Activated CD8-positive, alpha-beta memory T cell treated with anti-CD3 and anti-CD28 coated beads for 36 hours (primary cell): ENCODE measurements around the gene SIRPD. TPM values are rescaled to one million over a fixed set of nuclear protein-coding genes. Genes with fewer than 3 reads are reported as not detected.
"Not testable (repeated sequence)": the region's sequence is repeated elsewhere in the genome, so short reads cannot be mapped to it uniquely, and the experiment has no call there.

Source experiments
- CTCF ChIA-PET: fragments of 350-600 bp; sonication (Branson Sonifier 250); formaldehyde crosslinking; loops from one replicate; lab custom pipeline; 2021; ENCODE audit warnings: antibody characterized with exemption; lab: Charles Lee
- POLR2A ChIA-PET: fragments of 350-600 bp; sonication (Branson Sonifier 250); formaldehyde crosslinking; loops from one replicate; lab custom pipeline; 2021; ENCODE audit warnings: antibody characterized with exemption; lab: Charles Lee
- total RNA-seq, 2 experiments: library from RNA; stranded (reverse); gene quantifications; one replicate each; pipeline ENCODE4 v1.2.3, GENCODE V29; 2021

Gene SIRPD
- total RNA-seq, 2 experiments from 2014 or later, result not detected

GRCh38 chr20:1503564-1504227 is 53.8 kb downstream of the SIRPD start:
- CTCF ChIA-PET, result interaction anchor here (0.6 to 1.5 kb wide), 14 partner anchors 17 to 274 kb away, joined by 3 to 10 read pairs (median 3); partner anchors contain the start of gene NSFL1C
- POLR2A ChIA-PET, result no interaction called here

DNA sequence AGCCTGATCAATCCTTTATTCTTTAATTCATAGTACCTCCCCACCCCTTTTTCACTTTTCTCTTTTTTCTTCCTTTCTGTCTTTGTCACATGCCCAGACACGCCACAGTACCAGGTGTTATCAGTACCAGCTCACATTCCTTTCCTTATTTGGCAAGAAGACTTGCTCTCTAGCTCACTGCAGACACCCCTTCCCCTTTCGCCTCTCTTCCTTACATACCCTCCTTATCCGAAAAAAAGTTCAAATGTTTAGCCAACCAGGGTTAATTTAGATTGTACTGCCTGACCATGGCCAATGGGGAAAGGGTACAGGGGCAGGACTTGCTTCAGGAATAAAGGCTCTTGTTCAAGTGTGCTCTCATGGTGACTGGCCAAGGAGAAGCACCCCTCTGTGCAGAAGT is 57.0 kb downstream of the SIRPD start:
- ChIA-PET POLR2A (no interaction called here), CTCF (no interaction called here)

DNA sequence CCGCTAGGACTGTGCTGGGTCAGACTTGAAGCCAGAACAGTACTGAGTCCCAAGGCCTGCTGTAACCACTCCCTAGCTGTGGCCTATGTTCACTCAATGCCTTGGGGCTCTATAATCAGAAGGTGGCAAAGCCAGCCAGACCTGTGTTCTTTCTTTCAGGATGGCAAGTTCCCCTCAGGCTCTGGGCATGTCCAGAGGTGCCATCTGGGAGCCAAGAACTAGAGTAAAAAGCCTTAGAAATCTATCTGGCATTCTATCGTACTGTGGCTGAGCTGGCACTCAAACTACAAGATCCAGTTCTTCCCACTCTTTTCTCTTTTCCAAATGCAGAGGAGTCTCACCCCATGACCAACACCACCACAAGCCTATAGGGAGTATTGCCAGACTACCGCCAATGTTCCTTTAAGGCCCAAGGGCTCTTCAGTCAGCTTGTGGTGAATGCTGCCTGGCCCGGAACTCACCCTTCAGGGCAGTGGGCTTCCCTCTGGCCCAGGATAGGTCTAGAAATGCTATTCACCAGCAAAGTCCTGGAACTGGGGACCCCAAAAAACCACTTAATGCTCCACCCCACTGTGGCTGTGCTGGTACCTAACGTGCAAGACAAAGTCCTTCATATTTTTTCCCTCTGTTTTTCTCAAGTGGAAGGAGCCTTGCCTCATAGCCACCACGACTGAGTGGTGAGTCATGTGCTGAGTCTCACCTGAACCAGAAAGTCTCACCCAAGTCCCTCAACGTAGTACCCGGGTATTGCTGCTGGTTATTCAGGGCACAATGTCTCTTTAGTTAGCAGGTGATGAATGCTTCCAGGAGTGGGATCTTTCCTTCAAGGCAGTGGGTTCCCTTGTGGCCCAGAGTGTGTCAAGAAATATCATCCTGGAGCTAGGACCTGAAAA is 57.7 kb downstream of the SIRPD start:
- ChIA-PET POLR2A (no interaction called here), CTCF (no interaction called here)

GRCh38 chr20:1497371-1497770 is 60.1 kb downstream of the SIRPD start:
- CTCF ChIA-PET, result interaction anchor here (0.6 kb wide), 1 partner anchor 325 kb away, joined by 5 read pairs; no protein-coding TSS in a partner anchor
- POLR2A ChIA-PET, result not testable (repeated sequence)

DNA sequence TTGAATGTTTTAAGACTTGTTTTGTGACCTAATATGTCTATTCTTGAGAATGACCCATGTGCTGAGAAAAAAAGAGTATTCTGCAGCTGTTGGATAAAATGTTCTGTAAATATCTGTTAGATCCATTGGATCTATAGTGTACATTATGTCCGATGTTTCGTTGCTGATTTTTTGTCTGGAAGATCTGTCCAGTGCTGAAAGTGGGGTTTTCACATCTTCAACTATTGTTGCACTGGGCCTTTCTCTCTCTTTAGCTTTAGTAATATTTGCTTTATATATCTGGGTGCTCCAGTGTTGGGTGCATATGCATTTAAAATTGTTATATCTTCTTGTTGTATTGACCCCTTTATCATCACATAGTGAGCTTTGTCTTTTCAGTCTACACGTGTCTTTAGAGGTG is 60.6 kb downstream of the SIRPD start:
- ChIA-PET CTCF (interaction anchor here (0.6 kb wide), 1 partner anchor 324 kb away, joined by 5 read pairs; no protein-coding TSS in a partner anchor), POLR2A (no interaction called here)

DNA sequence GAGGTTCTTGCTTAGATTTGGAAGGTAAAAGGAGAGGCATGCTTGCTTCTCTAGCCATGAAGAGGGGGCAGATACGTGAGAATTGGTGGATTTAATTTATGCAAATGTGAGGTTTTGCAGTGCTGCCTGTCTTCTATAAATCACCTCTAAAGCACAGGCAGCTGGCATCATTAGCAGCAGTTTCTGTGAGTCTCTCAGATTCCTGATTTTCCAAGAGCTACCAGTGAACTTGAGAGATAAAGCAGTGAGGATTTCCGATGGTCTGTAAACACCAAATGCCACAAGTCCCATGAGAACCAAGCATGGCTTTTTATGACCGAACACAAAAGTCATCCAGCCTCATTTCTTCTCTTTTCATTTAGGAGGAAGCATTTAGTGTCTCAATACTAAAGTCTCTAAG is 63.1 kb downstream of the SIRPD start:
- ChIA-PET CTCF (no interaction called here), POLR2A (no interaction called here)

GRCh38 chr20:1493536-1493935 is 64.0 kb downstream of the SIRPD start:
- POLR2A ChIA-PET, result no interaction called here

GRCh38 chr20:1491860-1492642 is 65.5 kb downstream of the SIRPD start:
- CTCF ChIA-PET, result no interaction called here
- POLR2A ChIA-PET, result no interaction called here

More at GRCh38 chr20:1493536-1493935, 64.0 kb downstream of the SIRPD start:
- CTCF ChIA-PET, result no interaction called here

DNA sequence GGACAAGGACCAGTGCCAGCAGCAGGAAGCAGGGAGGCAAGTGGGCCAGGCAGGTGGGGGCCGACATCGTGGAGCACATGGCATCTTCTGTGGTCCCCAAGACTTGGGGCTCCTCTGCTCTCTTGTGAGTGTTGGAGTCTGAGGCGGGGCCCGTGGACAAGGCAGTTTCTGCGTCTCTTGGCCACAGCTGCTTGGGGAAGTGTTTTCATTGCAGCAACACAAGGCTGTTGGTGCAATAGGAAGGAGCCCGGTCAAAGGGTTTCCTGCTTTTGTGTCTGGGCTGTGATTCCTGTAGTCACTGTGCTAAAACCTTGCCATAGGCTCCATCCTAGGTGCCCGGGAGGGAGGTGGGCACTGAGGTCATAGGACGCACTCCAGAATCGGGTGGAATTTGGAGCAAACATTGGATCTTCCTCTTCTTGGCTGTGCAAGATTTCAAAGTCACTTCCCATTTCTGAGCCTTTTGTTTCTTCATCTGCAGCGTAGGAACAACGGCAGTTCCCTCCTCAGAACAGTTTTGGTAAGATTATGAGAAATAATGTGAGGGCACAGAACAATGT is 66.1 kb downstream of the SIRPD start, which contains the start of gene SIRPB2:
Gene SIRPB2, minus strand, starts transcription at position 140 of the 560 bp plus-strand sequence. Its CDS starts 61 bp downstream, at position 79.
- CTCF ChIA-PET, result no interaction called here

DNA sequence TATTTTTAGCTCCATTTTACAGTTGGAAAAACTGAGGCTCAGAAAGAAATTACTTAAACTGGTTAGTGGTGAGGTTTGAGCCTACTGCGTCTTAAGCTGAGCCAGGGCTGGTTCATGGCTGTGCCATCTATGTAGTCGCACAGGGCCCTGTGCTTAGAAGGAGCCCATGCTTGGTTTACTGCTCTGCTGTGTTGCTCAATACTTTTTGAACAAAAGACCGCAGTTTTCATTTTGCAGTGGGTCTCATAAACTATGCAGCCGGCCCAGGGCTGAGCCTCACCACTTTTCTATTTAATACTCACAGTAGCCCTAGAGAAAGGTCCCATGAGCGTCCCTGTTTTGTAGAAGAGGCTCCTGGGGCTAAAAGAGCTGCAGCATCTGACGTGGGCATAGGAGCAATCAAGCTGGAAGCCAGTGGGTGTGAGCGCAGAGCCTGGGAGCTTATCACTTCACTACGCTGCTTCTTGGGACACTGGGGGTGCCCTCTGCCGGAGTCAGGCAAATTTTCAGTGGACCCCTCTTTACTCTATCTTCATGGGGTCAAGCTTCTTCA is 66.8 kb downstream of the SIRPD start:
- POLR2A ChIA-PET, result no interaction called here
- CTCF ChIA-PET, result no interaction called here

More for the DNA sequence above, 66.1 kb downstream of the SIRPD start, which contains the start of gene SIRPB2:
- POLR2A ChIA-PET, result no interaction called here

DNA sequence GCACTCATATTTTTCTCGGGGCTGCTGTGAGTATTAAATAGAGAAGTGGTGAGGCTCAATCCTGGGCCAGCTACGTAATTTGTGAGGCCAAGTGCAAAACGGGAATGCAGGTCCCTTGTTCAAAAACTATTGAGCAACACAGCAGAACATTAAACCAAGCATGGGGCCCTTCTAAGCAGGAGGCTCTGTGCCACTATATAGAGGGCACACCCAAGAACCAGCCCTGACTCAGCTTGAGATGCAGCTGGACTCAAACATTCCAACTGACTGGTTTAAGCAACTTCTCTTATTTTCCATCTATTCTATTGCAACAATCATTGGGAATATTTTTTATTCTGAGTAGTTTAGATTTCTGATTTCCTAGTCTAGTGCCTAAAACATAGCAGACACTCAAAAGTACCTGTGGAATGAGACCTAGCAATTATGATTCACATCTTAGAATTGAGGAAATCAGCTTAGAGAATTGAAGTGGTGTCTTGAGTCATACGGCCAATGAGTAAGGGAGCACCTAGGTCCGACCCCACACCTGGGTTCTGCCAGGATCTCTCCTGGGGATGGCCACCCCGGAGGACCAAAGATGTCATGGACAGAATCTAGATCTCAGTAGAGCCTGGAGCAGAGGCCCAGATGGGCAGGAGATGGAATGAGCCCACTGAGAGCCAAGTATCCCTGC is 67.6 kb downstream of the SIRPD start:
- POLR2A ChIA-PET, result no interaction called here
- CTCF ChIA-PET, result interaction anchor here (1.1 kb wide), 1 partner anchor 9 kb away, joined by 3 read pairs; no protein-coding TSS in a partner anchor

DNA sequence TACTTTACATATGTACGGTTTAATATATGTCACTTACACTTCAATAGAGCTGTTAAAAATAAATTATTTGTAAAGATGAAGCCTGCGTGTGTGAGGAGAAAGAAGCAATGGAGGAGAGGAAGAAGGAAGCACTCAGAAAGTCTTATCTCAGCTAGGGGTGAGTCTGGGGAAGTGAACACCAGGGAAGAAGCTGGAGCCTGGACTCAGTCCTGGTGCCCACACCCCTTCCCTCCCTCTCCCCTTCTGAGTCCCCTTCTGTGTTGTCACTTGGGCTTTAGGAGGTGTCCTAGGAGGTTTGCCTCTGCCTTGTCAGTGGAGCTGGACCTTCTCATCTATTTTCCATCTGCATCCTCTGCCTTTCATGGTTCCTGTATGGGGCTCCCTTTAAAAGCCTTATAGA is 68.2 kb downstream of the SIRPD start:
- CTCF ChIA-PET, result interaction anchor here (1.1 kb wide), 1 partner anchor 9 kb away, joined by 3 read pairs; no protein-coding TSS in a partner anchor
- POLR2A ChIA-PET, result no interaction called here

DNA sequence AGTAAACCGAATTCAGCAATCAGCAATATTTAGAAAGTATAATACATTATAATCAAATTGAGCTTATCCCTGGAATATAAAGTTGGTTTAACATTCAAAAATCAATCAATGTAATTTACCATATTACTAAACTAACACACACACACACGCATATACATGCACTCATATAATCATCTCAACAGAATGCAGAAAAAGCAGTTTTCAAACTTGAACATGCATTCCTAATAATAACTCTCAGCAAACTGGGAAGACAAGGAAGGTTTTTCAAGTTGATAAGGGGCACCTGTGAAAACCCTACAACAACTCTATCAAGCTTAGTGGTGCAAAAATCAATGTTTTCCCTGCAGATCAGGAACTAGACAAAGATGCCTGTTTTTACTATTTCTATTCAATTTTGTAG is 70.9 kb downstream of the SIRPD start:
- CTCF ChIA-PET, result interaction anchor here (0.9 kb wide), 1 partner anchor 17 kb away, joined by 3 read pairs; no protein-coding TSS in a partner anchor
- POLR2A ChIA-PET, result no interaction called here

DNA sequence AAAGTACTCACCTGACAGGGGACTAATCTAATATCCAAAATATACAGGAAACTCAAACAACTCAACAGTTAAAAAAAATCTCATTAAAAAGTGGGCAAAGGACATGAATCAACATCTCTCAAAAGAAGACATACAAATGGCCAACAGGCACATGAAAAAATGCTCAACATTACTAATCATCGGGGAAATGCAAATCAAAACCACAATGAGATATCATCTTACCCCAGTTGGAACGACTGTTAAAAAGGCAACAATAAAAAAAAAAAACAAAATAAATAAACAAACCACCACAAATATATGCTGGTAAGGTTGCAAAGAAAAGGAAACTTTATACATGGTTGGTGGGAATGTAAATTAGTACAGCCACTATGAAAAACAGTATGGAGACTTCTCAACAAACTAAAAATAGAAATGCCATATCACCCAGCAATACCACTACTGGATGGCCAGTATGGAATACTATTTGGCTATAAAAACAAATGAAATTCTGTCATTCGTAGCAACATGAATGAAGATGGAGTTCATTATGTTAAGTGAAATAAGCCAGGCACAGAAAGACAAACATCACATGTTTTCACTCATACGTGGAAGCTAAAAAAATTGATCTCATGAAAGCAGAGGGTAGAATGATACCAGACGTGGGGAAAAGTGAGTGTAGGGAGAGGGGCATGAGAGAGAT is 72.9 kb downstream of the SIRPD start:
- POLR2A ChIA-PET, result no interaction called here
- CTCF ChIA-PET, result no interaction called here
